Fibroblast of skin of left biceps (primary cell): Measurements from ENCODE around the gene BANP.
"Not testable (repeated sequence)": the region's sequence is repeated elsewhere in the genome, so short reads cannot be mapped to it uniquely, and the experiment has no call there.

Experiments used
- DNase-seq, 2 experiments: peaks; one replicate each; pipeline ENCODE4 v3.0.0-alpha.2; 2013; ENCODE audit warnings: low read depth in 2 of 2

BANP gene

DNA sequence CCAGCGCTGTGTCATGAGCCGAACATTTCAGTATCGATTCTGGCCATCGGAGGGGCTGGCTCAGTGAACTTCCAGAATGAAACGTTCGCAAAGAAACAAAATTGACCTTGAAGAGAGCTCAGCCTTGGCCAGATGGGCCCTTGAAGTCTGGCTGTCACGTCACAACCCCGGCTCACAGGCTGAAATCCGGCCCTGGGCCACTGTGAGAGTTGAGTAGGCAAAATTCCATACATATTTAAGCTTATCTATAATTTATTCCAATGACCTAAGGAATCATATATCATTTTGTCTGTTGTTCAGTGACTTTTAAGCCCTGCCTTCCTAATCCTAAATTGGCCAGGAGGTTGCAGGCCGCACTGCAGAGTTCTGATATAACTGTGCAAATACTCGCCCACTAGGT, 170.2 kb downstream of the BANP start:
- DNase-seq: not testable (repeated sequence)

DNA sequence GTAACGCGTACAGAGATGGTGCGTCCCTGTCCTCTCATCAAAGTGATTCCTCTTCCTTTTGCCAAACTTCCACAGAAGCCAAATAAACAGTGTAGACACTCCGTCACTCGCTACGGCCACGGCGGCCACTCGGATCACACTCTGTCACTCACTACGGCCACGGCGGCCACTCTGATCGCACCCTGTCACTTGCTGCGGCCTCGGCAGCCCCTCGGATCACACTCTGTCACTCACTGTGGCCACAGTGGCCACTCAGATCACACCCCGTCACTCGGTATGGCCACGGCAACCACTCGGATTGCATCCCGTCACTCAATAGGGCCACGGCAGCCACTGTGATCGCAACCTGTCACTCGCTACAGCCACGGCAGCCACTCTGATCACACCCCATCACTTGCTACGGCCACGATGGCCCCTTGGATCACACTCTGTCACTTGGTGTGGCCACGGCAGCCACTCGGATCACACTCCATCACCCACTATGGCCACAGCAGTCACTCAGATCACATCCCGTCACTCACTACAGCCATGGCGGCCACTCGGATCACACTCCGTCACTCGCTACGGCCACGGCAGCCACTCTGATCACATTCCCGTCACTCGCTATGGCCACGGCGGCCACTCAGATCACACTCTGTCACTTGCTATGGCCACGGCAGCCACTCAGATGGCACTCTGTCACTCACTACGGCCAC, 170.8 kb downstream of the BANP start:
- no peak for DNase-seq
